NCI-H1105 (cell line): ENCODE measurements around the gene PPFIA2.

Experiments
- DNase-seq: peaks from one replicate; lab custom pipeline; 2025; lab: John Stamatoyannopoulos, UW

The PPFIA2 gene

GRCh38 chr12:81441629-81442028 lies 317.5 kb downstream of the PPFIA2 start:
- DNase-seq: no peak

- DNase-seq: no peak
Observed at GRCh38 chr12:81440001-81440400, 319.1 kb downstream of the PPFIA2 start.

DNA sequence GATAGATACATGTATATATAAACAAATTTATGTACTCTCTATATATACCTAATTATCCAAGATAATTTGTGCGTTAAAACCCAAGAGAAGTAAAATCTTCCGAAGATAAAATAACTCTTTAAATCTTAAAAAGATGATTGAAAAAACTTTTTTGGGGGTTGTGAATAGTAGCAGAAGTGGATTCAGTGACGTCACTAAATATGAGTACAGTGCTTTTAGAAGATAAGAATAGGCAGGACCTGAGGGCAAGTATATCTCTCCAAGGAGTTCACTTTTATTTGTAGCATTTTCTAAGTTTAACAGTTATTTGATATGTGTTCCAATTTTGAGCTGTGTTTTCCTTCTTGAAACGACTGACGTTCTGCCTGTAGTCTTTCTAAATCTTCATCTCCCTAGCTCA lies 319.8 kb downstream of the PPFIA2 start:
- DNase-seq: no peak

GRCh38 chr12:81417056-81417455 lies 342.1 kb downstream of the PPFIA2 start:
- DNase-seq: no peak

DNA sequence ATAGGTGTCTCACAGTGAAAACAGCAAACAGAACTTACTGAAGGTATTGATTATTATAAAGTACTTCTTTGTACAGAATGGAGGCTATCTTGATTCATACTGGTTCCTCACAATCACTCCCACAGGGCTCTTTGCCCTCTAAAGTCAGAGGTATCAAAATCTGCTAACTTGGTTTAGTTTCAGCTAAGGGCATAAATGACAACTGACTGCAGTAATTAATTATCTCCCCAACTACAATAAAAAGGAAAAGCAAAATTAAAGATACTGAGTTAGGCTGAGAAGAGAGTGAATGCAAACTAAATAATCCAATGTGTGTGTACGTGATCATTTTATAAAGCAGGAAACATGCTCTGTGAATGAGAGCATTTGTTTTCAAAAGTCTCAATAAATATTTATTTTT lies 342.6 kb downstream of the PPFIA2 start:
- DNase-seq: no peak

- DNase-seq: no peak
Observed at GRCh38 chr12:81414441-81414840, 344.7 kb downstream of the PPFIA2 start.

DNA sequence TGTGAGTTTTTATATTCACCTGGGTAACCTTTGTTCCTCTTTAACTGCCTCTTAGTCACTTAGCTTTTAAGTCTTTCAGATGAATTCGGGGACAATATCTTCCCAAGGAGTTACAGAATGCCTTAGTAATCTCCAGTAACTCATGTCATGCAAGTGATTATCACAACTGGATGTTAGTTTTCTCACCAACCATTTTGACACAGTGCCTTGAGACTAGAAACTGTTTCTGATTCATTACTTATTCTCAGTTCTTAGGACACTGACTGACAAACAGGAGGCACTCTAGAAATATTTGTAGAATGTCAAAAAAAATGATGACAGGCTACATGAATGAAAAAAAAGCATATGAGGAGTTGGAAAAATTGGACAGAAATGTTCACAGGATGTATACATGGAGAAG lies 346.2 kb downstream of the PPFIA2 start:
- DNase-seq: no peak

- no peak for DNase-seq
Observed at GRCh38 chr12:81403348-81403747, 355.8 kb downstream of the PPFIA2 start.

- DNase-seq: no peak
Observed at GRCh38 chr12:81401241-81401640, 357.9 kb downstream of the PPFIA2 start.

DNA sequence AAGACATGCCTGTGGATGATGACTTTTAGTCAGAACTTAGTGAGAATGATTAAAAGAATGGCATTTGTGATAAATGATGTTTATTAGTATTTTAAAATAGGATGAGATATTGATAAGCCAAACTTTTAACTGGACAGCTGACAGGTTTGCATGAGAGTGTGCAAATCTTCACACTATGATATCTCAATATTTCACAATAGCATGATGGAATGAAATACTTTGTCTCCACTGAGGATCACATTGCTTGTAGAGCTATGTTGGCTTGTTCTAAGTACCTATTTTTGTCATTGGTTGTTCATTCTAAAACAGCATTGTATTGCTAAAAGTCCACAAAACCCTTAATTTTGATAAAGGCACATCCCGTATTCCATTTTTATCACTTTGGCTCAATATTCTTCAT lies 359.1 kb downstream of the PPFIA2 start:
- no peak for DNase-seq

GRCh38 chr12:81395431-81395830 lies 363.7 kb downstream of the PPFIA2 start:
- DNase-seq: no peak

GRCh38 chr12:81389550-81390099 lies 369.5 kb downstream of the PPFIA2 start:
- DNase-seq: no peak

DNA sequence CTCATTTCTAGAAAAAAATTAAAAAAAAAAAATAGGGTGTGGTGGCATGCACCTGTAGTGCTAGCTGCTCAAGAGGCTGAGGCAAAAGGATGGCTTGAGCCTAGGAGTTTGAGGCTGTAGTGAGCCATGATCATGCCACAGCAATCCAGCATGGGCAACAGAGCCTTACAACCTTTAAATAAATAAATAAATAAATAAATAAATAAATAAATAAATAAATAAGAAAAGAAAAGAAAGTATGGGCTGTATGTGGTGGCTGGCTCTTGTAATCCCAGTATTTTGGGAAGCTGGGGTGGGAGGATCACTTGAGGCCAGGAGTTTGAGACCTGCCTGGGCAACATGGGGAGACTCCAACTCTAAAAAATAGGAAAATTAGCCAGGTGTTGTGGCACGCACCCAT lies 373.0 kb downstream of the PPFIA2 start:
- DNase-seq: no peak

DNA sequence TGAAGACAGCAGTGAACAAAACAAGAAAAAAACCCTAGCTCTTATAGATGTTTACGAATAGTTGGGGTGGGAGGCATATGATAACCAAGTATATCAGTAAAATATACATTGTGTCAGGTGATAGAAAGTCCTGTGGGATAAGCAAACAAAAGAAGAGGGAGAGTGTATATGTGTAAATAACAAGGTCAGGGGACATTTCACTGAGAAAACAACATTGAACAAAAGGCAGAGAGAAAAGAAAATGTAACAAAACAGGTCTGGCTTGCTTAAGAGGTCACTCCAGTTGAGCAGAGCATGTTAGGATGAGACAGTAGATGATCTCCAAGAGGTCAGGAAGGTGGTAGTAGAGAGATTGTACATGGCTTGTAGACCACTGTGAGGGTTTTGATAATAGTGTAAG lies 377.2 kb downstream of the PPFIA2 start:
- no peak for DNase-seq

DNA sequence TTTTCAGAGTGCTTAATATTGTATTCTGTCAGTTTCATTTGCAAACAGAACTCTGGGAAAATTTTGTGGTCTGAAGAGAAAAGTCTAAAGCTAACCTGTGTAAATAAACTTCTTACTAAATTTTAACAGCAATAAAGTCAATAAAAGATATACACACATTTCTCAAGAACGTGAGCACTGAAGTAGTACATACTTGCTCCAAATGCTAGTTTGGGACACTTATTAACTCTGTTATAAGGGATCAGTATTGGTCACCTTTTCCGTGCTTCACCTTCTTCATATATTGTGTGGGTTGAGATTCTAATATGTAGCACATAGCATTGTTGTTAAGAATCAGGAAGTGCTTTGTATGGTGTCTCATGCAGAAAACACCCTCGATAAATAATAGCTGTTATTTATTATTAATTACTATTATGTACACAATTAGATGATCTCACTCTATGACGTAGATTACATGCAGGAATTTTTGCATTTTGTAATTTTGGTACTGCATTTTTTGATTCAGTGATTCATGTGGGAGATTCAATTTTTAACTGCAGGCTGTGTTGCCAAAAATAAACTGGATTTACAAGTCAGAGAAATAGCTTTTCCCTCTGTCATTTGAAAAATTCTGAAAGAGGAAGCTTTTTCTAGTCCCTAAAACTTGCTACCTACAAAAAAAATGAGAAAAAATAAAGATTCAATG lies 380.4 kb downstream of the PPFIA2 start:
- DNase-seq: no peak

GRCh38 chr12:81377771-81378170 lies 381.4 kb downstream of the PPFIA2 start:
- DNase-seq: no peak

- no peak for DNase-seq
Observed at GRCh38 chr12:81375969-81376368, 383.2 kb downstream of the PPFIA2 start.

DNA sequence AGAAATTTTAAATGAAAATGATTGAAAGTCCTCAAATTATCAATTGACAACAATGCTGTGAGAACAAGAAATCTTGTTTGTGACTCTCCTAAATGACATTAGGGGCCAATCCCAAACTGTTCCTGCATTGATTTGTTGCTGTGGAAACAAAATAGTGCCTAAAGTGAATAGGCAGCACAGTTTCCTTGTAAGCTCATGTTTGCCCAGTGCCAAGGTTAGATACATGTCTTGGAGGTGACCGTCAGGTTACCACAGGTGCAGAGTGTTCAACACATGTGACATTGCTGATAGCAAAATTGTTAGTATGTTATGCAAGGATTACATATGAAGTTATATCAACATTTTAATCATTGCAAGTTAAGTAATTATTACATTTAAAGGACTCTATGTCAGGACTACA lies 388.7 kb downstream of the PPFIA2 start:
- no peak for DNase-seq

DNA sequence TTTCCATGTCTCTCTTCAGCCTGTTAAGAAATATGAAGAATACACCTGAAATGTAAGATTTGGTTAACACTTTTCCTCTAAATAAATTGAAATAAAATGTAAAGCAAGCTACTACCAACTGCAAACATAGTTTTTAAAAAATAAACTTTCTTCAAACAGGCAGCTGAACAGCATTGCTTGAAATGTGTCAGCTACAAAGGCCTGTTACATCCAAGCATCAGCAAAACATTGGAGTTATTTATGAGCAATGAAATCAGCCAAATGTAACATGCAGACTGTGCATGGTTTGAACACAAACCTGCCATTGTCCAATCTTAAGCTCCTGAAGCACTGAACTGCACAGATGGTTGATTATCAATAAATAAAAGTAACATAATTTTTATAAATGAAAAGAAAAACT lies 390.0 kb downstream of the PPFIA2 start:
- DNase-seq: no peak

- no peak for DNase-seq
Observed at GRCh38 chr12:81365284-81365683, 393.9 kb downstream of the PPFIA2 start.

DNA sequence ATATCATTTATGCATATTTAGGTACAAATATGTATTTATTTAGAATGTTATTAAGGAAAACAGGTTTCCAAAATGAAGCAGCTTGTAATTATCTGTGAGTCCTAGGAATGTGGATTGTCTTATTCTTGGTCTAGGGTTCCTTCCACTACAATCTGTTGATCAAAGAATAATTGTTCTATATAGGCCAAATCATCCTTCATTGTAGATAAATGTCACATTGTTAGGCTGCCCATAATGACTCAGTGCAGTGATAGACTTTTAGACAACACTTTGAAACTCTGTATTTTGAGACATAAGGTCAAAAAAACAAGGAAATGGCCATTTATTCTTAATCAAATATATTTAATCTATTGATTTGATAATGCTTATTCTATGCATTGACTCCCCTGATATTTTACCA lies 398.2 kb downstream of the PPFIA2 start:
- DNase-seq: no peak

DNA sequence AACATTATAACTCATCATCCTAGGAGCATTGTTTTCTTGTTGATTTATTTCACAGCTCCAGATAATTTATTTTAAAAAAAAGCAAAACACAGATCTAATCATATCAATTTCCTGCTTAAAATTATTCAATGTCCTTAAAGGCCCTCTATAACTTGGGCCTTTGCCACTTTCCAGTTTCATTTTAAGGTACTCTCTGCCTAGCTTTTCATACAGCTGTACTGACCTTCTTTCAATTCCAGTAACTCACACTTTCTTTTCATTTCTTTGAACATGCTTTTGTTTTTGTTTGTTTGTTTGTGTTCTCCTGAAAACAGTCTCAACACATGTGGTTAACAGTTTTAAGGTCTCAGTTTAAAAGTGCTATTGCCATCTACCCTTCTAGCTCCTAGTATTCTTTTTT lies 399.4 kb downstream of the PPFIA2 start:
- no peak for DNase-seq

DNA sequence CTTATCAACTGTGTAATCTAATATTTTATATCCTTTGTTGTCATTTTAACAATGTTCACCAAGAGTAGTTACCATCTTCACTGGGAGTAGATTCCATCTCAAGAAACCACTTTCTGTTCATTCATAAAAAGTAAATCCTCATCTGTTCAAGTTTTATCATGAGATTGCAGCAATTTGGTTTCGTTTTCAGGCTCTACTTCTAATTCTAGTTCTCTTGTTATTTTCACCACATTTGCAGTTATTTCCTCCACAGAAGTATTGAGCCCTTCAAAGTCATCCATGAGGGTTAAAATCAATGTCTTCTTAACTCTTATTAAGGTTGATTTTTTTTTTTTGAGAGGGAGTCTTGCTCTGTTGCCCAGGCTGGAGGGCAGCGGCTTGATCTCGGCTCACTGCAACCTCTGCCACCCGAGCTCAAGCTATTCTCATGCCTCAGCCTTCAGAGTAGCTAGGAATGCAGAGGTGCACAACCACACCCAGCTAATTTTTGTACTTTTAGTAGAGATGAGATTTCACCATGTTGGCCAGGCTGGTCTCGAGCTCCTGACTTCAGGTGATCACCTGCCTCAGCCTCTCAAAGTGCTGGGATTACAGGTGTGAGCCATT lies 404.7 kb downstream of the PPFIA2 start:
- DNase-seq: no peak

GRCh38 chr12:81350309-81350708 lies 408.8 kb downstream of the PPFIA2 start:
- no peak for DNase-seq
